SU-DHL-6 (cell line): ENCODE data around the gene ADK.
"Not testable (repeated sequence)": the region's sequence is repeated elsewhere in the genome, so short reads cannot be mapped to it uniquely, and the experiment has no call there.

Source experiments
- H2AFZ ChIP-seq: fragments of 200-600 bp; sonication (generic); 2 replicates; pipeline ENCODE4 v1.6.1; 2014; ENCODE audit warnings: low read depth, mild to moderate bottlenecking, moderate library complexity, mixed read lengths, antibody characterized with exemption, low read length; ENCODE audit not compliant: severe bottlenecking
- H3F3A ChIP-seq: fragments of 200-600 bp; shearing (Covaris generic); 2 replicates; pipeline ENCODE4 v1.6.0; 2016; ENCODE audit warnings: antibody characterized with exemption, mild to moderate bottlenecking; ENCODE audit not compliant: insufficient read depth
- H3K27ac ChIP-seq: fragments of 200-600 bp; sonication (generic); 2 replicates; pipeline ENCODE4 v1.5.1; 2016; ENCODE audit warnings: low read depth, mild to moderate bottlenecking, low read length, moderate library complexity, mixed read lengths
- H3K27me3 ChIP-seq: fragments of 200-600 bp; sonication (generic), shearing (Covaris generic); 2 replicates; pipeline ENCODE4 v1.6.0; 2014; ENCODE audit warnings: mild to moderate bottlenecking, low read length
- H3K36me3 ChIP-seq: fragments of 200-600 bp; sonication (generic); 2 replicates; pipeline ENCODE4 v1.6.1; 2014; ENCODE audit warnings: mild to moderate bottlenecking, low read length, mixed read lengths
- H3K4me2 ChIP-seq: fragments of 300-600, 200-600 bp; shearing (Covaris generic), sonication (generic); 2 replicates; pipeline ENCODE4 v1.6.0; 2014; ENCODE audit warnings: low read length, low read depth, mild to moderate bottlenecking; ENCODE audit not compliant: poor library complexity, severe bottlenecking
- H3K4me3 ChIP-seq: fragments of 200-600 bp; sonication (generic); 2 replicates; pipeline ENCODE4 v1.5.1; 2014; ENCODE audit warnings: antibody characterized with exemption, low read length, mild to moderate bottlenecking, mixed read lengths; ENCODE audit not compliant: insufficient read depth, poor library complexity, severe bottlenecking
- H3K79me2 ChIP-seq: fragments of 200-600 bp; sonication (generic); 2 replicates; pipeline ENCODE4 v1.6.1; 2014; ENCODE audit warnings: mild to moderate bottlenecking, low read length, moderate library complexity; ENCODE audit not compliant: insufficient read depth
- H3K9ac ChIP-seq: fragments of 200-600 bp; sonication (generic); 2 replicates; pipeline ENCODE4 v1.7.0; 2014; ENCODE audit warnings: mild to moderate bottlenecking, low read length
- H3K9me2 ChIP-seq: fragments of 200-600 bp; sonication (generic); replicated peaks from 2 replicates; pipeline ENCODE4 v1.6.1; 2014; ENCODE audit warnings: low read length; ENCODE audit not compliant: insufficient read depth
- H3K9me3 ChIP-seq: fragments of 200-600 bp; sonication (generic); 2 replicates; pipeline ENCODE4 v1.6.1; 2014; ENCODE audit warnings: low read length, mixed read lengths; ENCODE audit not compliant: insufficient read depth
- H4K20me1 ChIP-seq: fragments of 200-600 bp; sonication (generic); 2 replicates; pipeline ENCODE4 v1.6.1; 2014; ENCODE audit warnings: low read depth, mild to moderate bottlenecking, antibody characterized with exemption, low read length, moderate library complexity, mixed read lengths
- CTCF ChIP-seq: fragments of 200-600 bp; sonication (generic); IDR thresholded peaks from one replicate; pipeline ENCODE4 v1.5.1; 2017; ENCODE audit warnings: antibody characterized with exemption, mild to moderate bottlenecking, low read length, moderate library complexity; ENCODE audit not compliant: insufficient read depth, poor library complexity, severe bottlenecking
- EZH2phosphoT487 ChIP-seq: fragments of 200-600 bp; sonication (generic), shearing (Covaris generic); conservative IDR thresholded peaks from 2 replicates; pipeline ENCODE4 v1.6.1; 2018; ENCODE audit warnings: mild to moderate bottlenecking, antibody characterized with exemption, low read length, moderate library complexity, mixed read lengths

Gene ADK

GRCh38 chr10:74557098-74557497 lies 406.1 kb downstream of the ADK start:
- H2AFZ ChIP-seq, result no peak overlapping the region
- H3F3A ChIP-seq, result no peaks in the 10 kb centered on the region
- H3K36me3 ChIP-seq, result no peaks in the 10 kb centered on the region
- no peak overlapping the region for H3K9ac ChIP-seq
- no peaks in the 10 kb centered on the region for H3K9me2 ChIP-seq
- no peaks in the 10 kb centered on the region for H3K9me3 ChIP-seq
- no peak overlapping the region for H3K4me2 ChIP-seq
- H4K20me1 ChIP-seq, result no peaks in the 10 kb centered on the region
- no peak overlapping the region for H3K27ac ChIP-seq
- H3K27me3 ChIP-seq, result no peaks in the 10 kb centered on the region
- no peak overlapping the region for H3K4me3 ChIP-seq
- no peak for TF ChIP-seq CTCF
- TF ChIP-seq EZH2phosphoT487, result no peak
- no peaks in the 10 kb centered on the region for H3K79me2 ChIP-seq

GRCh38 chr10:74558403-74558802 lies 407.4 kb downstream of the ADK start:
- no peak overlapping the region for H2AFZ ChIP-seq
- no peaks in the 10 kb centered on the region for H3K27me3 ChIP-seq
- no peaks in the 10 kb centered on the region for H3K36me3 ChIP-seq
- no peaks in the 10 kb centered on the region for H3K79me2 ChIP-seq
- no peaks in the 10 kb centered on the region for H3F3A ChIP-seq
- H3K27ac ChIP-seq, result no peak overlapping the region
- no peak overlapping the region for H3K4me3 ChIP-seq
- no peak overlapping the region for H3K9ac ChIP-seq
- H4K20me1 ChIP-seq, result no peaks in the 10 kb centered on the region
- TF ChIP-seq CTCF, result no peak
- TF ChIP-seq EZH2phosphoT487, result no peak
- no peaks in the 10 kb centered on the region for H3K9me3 ChIP-seq
- H3K9me2 ChIP-seq, result no peaks in the 10 kb centered on the region
- no peak overlapping the region for H3K4me2 ChIP-seq

GRCh38 chr10:74558897-74559296 lies 407.9 kb downstream of the ADK start:
- no peaks in the 10 kb centered on the region for H3K36me3 ChIP-seq
- H3K4me3 ChIP-seq, result no peak overlapping the region
- H3K4me2 ChIP-seq, result no peak overlapping the region
- no peaks in the 10 kb centered on the region for H3K27me3 ChIP-seq
- H3K79me2 ChIP-seq, result no peaks in the 10 kb centered on the region
- H3K9me2 ChIP-seq, result no peaks in the 10 kb centered on the region
- no peak overlapping the region for H3K9ac ChIP-seq
- no peaks in the 10 kb centered on the region for H4K20me1 ChIP-seq
- no peaks in the 10 kb centered on the region for H3F3A ChIP-seq
- H2AFZ ChIP-seq, result no peak overlapping the region
- no peak for TF ChIP-seq EZH2phosphoT487
- TF ChIP-seq CTCF, result no peak
- no peak overlapping the region for H3K27ac ChIP-seq
- H3K9me3 ChIP-seq, result no peaks in the 10 kb centered on the region

GRCh38 chr10:74568896-74569295 lies 417.9 kb downstream of the ADK start:
- H3K27ac ChIP-seq, H4K20me1 ChIP-seq: not testable (repeated sequence)

GRCh38 chr10:74573497-74573896 lies 422.5 kb downstream of the ADK start:
- not testable (repeated sequence) for H4K20me1 ChIP-seq, H3K4me3 ChIP-seq, H3K27ac ChIP-seq, H3K9me3 ChIP-seq, H2AFZ ChIP-seq, H3K36me3 ChIP-seq, H3K9me2 ChIP-seq, H3F3A ChIP-seq, H3K27me3 ChIP-seq, H3K9ac ChIP-seq, H3K4me2 ChIP-seq, H3K79me2 ChIP-seq

More at GRCh38 chr10:74568896-74569295, 417.9 kb downstream of the ADK start:
- not testable (repeated sequence) for H3K4me2 ChIP-seq, H3K9me2 ChIP-seq, H3K4me3 ChIP-seq, H3K27me3 ChIP-seq, H3K9me3 ChIP-seq, H3K79me2 ChIP-seq, H3K36me3 ChIP-seq, H3K9ac ChIP-seq, H2AFZ ChIP-seq, H3F3A ChIP-seq
